Measurements from ENCODE around the gene RIOK1.

The RIOK1 gene

DNA sequence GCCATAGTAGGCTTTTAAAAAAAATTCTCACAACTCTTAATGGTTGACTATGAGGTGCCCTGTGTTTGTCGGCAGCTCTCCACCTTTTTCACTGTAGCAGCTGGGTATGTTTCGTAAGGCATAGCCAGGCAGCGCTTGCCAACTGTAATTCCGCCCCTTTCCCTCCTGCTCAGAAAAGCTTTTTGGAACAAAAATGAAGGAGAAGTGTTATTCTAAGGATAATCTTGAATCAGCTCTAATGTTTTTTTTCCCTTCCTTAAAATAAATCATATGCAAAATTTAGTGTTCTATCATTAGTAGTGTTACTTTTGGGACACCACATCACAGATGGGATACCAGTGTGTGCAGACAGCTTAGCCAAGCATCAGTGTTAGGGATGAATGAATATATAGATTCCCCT lies 21.2 kb downstream of the RIOK1 start:
- DNase-seq: no peak

- DNase-seq: no peak
Measured at GRCh38 chr6:7411328-7411727, 21.7 kb downstream of the RIOK1 start.

- DNase-seq: no peak
Measured at GRCh38 chr6:7413151-7413823, 23.7 kb downstream of the RIOK1 start.

- DNase-seq: no peak
Measured at GRCh38 chr6:7414811-7415210, 25.2 kb downstream of the RIOK1 start.

DNA sequence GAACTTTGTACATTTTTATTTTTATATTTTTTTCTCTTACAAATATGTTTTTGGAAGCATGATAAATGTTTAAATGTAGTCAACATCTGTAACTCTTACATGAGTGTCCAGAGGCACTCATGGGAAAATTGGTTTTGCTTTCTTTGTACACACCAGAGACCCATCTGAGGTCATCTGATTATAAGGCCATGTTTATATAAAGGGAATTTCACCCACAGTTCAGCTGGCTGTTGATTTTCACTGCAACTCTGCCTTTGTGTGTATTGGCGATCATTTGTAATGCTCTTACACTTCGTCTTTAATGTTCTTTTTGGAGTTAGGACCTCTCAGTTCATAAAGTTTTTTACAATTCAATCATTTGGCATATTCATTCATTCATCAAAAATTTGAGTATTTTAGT lies 28.1 kb downstream of the RIOK1 start:
- DNase-seq: no peak

DNA sequence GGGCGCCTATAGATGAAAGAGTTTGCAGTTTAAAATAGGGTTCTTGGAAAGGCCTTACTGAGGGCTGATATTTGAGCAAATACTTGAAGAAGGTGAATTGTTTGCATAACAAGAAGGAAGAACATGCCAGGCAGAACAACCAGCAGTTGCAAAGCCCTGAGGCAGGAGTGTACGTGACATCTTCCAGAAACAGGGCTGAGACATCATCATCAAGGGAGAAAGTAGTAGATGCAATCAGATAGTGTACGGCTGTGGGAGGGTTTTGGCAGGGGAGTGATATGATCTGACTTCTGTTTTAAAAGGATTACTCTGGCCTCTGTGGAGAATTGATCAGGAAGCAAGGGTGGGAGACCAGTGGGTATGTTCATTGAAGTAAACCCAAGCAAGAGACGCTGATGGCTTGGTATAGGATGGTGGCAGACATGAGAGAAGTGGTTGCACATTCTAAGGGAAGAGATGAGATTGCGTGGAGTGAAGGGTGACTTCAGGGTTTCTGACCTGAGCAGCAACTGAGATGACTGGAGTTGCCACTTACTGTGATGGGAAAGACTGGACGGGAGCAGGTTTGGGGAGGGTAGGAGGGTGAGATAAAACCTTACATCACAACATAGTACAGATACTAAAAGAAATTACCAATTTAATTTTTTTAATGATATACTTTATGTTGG lies 28.8 kb downstream of the RIOK1 start:
- no peak for DNase-seq

- no peak for DNase-seq
Measured at GRCh38 chr6:7419065-7419464, 29.5 kb downstream of the RIOK1 start.

GRCh38 chr6:7421066-7421465 lies 31.5 kb downstream of the RIOK1 start:
- no peak for DNase-seq

DNA sequence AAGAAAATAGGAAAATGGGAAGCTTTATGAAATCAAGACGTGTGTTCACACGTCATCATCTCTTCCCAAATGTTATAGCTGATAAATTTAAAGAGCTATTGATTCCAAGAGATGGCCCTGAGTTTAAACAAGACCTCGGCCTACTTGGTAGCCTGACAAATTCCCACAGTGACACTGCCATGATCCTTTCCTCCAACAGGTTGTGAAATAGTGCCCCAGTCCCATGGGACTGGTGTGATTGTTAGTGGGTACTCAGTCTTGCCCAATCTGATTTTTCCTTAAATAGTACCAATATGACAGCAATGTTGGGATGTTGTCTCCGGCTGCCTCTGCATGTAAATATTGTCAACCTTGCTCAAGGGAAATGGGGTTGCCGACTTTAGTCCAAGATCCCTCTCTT lies 34.5 kb downstream of the RIOK1 start:
- no peak for DNase-seq

DNA sequence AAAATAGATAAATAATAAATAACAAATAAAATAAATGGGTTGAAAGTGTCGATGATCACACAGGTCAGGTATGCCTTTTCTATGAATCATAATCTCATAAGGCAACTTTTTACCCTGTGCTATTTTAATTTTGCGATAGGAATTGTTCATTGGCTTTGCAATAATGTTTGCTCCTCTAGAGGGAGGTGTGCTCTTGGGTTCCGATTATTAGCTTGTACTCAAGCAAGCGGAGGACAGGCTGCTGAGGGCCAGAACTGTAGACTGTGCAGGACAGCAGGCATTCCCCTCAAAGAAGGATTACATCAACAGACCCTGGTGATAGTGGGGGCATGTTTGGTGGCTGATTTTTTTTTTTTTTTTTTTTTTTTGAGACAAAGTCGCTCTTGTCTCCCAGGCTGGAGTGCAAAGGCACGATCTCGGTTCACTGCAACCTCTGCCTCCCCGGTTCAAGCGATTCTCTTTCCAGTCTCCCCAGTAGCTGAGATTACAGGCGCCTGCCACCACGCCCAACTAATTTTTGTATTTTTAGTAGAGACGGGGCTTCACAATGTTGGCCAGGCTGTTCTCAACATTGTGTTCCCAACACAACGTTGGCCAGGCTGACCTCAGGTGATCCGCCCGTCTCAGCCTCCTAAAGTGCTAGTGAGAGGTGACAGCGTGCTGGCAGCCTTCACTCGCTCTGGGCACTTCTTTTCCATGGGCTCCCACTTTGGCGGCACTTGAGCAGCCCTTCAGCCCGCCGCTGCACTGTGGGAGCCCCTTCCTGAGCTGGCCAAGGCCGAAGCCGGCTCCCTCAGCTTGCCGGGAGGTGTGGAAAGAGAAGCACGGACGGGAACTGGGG lies 35.6 kb downstream of the RIOK1 start:
- DNase-seq: peak; percentile 47

DNA sequence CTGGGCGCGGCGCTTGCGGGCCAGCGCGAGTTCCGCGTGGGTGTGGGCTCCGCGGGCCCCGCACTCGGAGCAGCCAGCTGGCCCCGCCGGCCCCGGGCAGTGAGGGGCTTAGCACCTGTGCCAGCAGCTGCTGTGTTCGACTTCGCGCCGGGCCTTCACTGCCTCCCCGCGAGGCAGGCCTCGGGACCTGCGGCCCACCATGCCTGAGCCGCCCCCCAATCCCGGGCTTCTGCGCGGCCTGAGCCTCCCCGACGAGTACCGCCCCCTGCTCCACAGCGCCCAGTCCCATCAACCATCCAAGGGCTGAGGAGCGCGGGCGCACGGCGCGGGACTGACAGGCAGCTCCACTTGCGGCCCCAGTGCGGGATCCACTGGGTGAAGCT lies 36.2 kb downstream of the RIOK1 start:
- DNase-seq: no peak

DNA sequence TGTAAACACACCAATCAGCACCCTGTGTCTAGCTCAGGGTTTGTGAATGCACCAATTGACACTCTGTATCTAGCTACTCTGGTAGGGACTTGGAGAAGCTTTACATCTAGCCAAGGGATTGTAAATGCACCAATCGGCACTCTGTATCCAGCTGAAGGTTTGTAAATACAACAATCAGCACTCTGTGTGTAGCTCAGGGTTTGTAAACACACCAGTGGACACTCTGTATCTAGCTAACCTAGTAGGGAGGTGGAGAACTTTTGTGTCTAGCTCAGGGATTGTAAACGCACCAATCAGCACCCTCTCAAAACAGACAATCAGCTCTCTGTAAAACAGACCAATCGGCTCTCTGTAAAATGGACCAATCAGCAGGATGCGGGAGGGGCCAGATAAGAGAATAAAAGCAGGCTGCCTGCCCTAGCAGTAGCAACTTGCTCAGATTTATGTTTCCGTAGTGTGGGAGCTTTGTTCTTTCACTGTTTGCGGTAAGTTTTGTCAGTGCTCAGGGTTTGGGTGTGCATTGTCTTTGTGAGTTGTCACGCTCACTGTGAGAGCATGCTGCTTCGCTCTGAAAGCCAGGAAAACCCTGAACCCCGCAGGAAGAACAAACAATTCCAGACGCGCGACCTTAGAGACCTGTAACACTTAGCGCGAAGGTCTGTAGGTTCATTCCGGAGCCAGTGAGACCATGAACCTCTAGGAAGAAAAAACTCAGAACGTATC lies 37.0 kb downstream of the RIOK1 start:
- no peak for DNase-seq

GRCh38 chr6:7431313-7431673 lies 41.7 kb downstream of the RIOK1 start:
- peak; percentile 62 for DNase-seq

DNA sequence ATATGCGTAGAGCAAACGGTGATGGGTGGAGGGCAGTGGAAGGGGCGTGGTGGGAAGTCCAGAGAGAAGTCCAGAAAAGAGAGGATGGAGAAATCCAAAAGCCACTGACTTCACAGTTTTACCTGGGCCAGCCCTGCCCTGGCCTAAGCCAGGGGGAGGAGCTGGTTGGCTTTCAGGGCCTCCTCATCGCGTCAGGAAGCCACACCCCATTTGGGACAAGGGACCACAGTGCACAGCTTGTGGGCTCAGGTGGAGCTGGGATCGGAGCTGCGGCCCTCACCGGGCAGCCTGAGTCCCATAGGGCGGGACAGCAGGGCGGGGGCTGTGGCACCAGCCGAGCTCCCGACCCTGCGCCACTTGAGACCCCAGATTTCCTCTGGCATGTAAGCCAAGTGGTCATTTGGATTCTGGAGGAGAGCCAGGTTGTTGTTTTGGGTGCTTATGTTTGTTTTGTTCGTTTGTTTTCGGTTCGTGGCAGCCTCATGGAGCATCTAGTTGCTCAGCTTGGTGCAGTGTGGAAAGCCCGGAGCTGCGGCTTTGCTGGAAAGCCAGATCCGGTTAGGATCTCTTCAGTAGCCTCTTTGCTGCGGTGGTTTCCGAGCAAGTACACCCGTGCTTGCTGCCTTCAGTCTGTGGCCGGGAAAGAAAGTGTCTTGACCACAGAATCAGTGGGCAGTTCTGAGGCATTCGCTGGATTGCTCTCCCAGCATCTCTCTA lies 42.2 kb downstream of the RIOK1 start:
- DNase-seq: no peak

- DNase-seq: no peak
Measured at GRCh38 chr6:7432391-7433120, 42.9 kb downstream of the RIOK1 start.

- no peak for DNase-seq
Measured at GRCh38 chr6:7433121-7433617, 43.6 kb downstream of the RIOK1 start.

- no peak for DNase-seq
Measured at GRCh38 chr6:7434672-7435071, 45.1 kb downstream of the RIOK1 start.

GRCh38 chr6:7438011-7438410 lies 48.4 kb downstream of the RIOK1 start:
- DNase-seq: peak; percentile 63

GRCh38 chr6:7439228-7439627 lies 49.6 kb downstream of the RIOK1 start:
- DNase-seq: peak; percentile 75

GRCh38 chr6:7440476-7440875 lies 50.9 kb downstream of the RIOK1 start:
- no peak for DNase-seq

- no peak for DNase-seq
Measured at GRCh38 chr6:7441048-7441775, 51.6 kb downstream of the RIOK1 start.

Data from inflammatory macrophage treated with lipopolysaccharide for 4 hours (primary cell).